ENCODE results near the gene CAMKK2. TPM values are rescaled to one million over a fixed set of nuclear protein-coding genes. Genes with fewer than 3 reads are reported as not detected.

Gene CAMKK2
- total and polyA plus RNA-seq, 9 of the 15 experiments (the other 6 are each of a cell fraction or from before 2014, with no cell fraction given): 4.3 to 32.0 (median 18.2) TPM

GRCh38 chr12:121296618-121297434 lies at the start of gene CAMKK2 (continued):
- TF ChIP-seq RREB1 (CRISPR knock-in tag; IDR thresholded peaks at IDR 0.05) (no peak), ARID4B (CRISPR knock-in tag; IDR thresholded peaks at IDR 0.05) (0 out of 2 replicates have a peak, but pooled peaks have one; percentile 29), IRF2 (CRISPR knock-in tag; IDR thresholded peaks at IDR 0.05) (no peak), ETS1 (conservative IDR thresholded peaks at IDR 0.05; ENCODE audit: control insufficient read depth, low read depth, low read length) (no peak), ZNF398 (CRISPR knock-in tag; IDR thresholded peaks at IDR 0.05) (no peak), ESRRA (IDR thresholded peaks at IDR 0.05; ENCODE audit: borderline replicate concordance, low read depth) (0 out of 2 replicates have a peak, but pooled peaks have one; percentile 19), NR2C1 (IDR thresholded peaks at IDR 0.05) (no peak), NR2C1 (tag; IDR thresholded peaks at IDR 0.05) (no peak), STAG1 (CRISPR knock-in tag; IDR thresholded peaks at IDR 0.05; ENCODE audit: borderline replicate concordance) (no peak), PYGO2 (tag; IDR thresholded peaks at IDR 0.05) (no peak), PURB (CRISPR knock-in tag; IDR thresholded peaks at IDR 0.05; ENCODE audit: low read depth) (no peak), SMAD1 (IDR thresholded peaks at IDR 0.05; ENCODE audit: low read depth, low read length, partially characterized antibody) (no peak)

All from K562 (cell line).